ENCODE results near the gene MSI2. TPM values are rescaled to one million over a fixed set of nuclear protein-coding genes. Genes with fewer than 3 reads are reported as not detected.

The MSI2 gene
- total and polyA plus RNA-seq, 2 experiments from 2014 or later = 4.3 to 17.9 TPM

DNA sequence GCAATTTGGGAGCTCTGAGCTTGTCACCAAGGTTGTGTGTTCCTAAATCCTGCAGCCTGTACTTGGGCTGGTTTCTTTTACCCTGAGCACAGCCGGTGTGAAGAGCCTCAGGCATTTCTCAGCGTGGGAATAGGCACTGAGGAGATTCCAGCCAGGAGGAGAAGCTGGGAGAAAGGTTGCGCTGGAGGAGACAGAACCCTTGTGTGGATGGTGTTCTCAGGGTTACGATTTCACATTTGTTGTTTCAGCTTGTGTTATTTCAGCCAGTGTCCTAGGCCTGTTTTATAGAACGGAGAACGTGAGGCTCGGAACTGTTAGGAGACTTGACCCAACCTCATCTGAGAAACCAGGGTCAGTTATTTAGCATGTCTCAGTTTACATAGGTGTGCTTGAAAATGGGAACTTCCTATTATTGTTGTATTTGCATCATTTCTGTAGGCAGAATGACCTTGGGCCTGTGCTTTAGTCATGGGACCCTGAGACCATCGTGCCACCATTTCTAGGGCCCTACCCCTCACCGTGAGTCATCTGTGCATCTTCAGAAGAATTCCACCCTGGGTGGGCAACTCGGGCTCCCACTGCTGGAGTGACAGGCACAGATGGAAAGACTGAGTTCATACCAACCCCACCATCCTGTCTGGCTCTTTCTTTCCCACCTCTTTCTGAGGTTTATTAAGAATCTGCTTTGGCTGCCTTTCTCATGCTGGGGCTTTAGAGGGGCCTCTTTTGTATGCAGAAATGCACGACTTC, 134.9 kb downstream of the MSI2 start:
- in situ Hi-C loops (cut with MboI) = no loop called here
- no peaks in the 10 kb centered on the region for H3K36me3 ChIP-seq (ENCODE audit: low read depth)

DNA sequence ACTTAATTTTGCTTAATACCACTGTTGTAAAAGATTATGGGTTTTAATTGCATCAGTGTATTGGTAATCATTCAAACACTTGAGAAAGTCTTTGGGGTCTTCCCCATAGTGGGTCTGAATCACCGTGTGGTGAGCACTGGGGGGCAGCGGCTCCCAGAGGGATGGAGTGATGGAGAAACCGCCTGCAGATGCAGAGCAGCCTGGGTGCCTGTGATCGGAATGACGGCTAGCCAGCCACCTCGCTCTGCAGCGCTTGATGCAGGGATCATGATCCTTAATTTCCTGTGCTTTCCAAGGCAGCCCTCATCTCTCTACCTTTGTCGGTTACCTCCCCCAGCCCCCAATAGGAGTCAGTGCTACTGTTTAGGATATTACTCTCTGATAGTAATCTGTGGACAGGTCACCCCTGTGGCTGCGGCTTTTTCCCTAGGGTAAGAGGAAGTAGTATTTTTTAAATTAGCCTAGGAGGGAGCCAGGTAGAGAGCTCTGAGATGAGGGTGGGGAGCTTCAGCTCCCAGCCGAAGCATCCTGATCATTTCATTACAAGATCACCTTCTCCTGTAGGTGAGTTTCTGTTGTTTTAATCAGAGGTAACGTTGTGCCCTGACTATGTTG, 135.6 kb downstream of the MSI2 start:
- Histone ChIP-seq H3K27ac (no peak overlapping the region), H3K4me3 (no peak overlapping the region), H3K4me2 (ENCODE audit: unreplicated experiment) (no peak overlapping the region), H3K4me1 (ENCODE audit: insufficient read depth) (no peaks in the 10 kb centered on the region), H3K79me2 (ENCODE audit: insufficient read depth) (no peaks in the 10 kb centered on the region), H3K9me2 (ENCODE audit: insufficient read depth) (no peaks in the 10 kb centered on the region), H3F3A (ENCODE audit: insufficient read depth) (0 out of 2 replicates have a peak, but pooled peaks cover 5% of the 10 kb centered on the region), H3K9ac (no peak overlapping the region), H3K9me3 (ENCODE audit: low read depth) (no peaks in the 10 kb centered on the region), H3K27me3 (replicated peaks; ENCODE audit: insufficient read depth) (no peaks in the 10 kb centered on the region), H4K20me1 (ENCODE audit: insufficient read depth) (no peaks in the 10 kb centered on the region), H2AFZ (no peak overlapping the region), H3K36me3 (ENCODE audit: low read depth) (no peaks in the 10 kb centered on the region)
- TF ChIP-seq EZH2phosphoT487 (IDR thresholded peaks at IDR 0.05; ENCODE audit: insufficient read depth, low read depth) = no peak
- TF ChIP-seq EZH2 (IDR thresholded peaks at IDR 0.05; ENCODE audit: insufficient read depth, poor library complexity, severe bottlenecking) = no peak
- no peak for DNase-seq
- 63% methylated on average over 11 of the region's 11 CpGs for WGBS, 2 experiments (ENCODE audit: low coverage in 1 of 2, low lambda C conversion rate in 2 of 2, missing lambda C conversion rate in 2 of 2)
- in situ Hi-C loops (cut with MboI) = no loop called here

More for the DNA sequence above, 134.9 kb downstream of the MSI2 start:
- H3F3A ChIP-seq (ENCODE audit: insufficient read depth) = 0 out of 2 replicates have a peak, but pooled peaks cover 5% of the 10 kb centered on the region
- no peak overlapping the region for H3K4me3 ChIP-seq
- H3K4me1 ChIP-seq (ENCODE audit: insufficient read depth) = no peaks in the 10 kb centered on the region
- H3K27me3 ChIP-seq (replicated peaks; ENCODE audit: insufficient read depth) = no peaks in the 10 kb centered on the region
- H3K9me2 ChIP-seq (ENCODE audit: insufficient read depth) = no peaks in the 10 kb centered on the region
- no peaks in the 10 kb centered on the region for H3K79me2 ChIP-seq (ENCODE audit: insufficient read depth)
- no peaks in the 10 kb centered on the region for H4K20me1 ChIP-seq (ENCODE audit: insufficient read depth)
- WGBS, 2 experiments (ENCODE audit: low coverage in 1 of 2, low lambda C conversion rate in 2 of 2, missing lambda C conversion rate in 2 of 2) = 75 to 81% methylated on average over 11 of the region's 11 CpGs
- TF ChIP-seq EZH2 (IDR thresholded peaks at IDR 0.05; ENCODE audit: insufficient read depth, poor library complexity, severe bottlenecking) (no peak), EZH2phosphoT487 (IDR thresholded peaks at IDR 0.05; ENCODE audit: insufficient read depth, low read depth) (no peak)
- no peak overlapping the region for H3K9ac ChIP-seq
- no peaks in the 10 kb centered on the region for H3K9me3 ChIP-seq (ENCODE audit: low read depth)
- no peak overlapping the region for H2AFZ ChIP-seq
- H3K27ac ChIP-seq = no peak overlapping the region
- H3K4me2 ChIP-seq (ENCODE audit: unreplicated experiment) = no peak overlapping the region
- DNase-seq = no peak

DNA sequence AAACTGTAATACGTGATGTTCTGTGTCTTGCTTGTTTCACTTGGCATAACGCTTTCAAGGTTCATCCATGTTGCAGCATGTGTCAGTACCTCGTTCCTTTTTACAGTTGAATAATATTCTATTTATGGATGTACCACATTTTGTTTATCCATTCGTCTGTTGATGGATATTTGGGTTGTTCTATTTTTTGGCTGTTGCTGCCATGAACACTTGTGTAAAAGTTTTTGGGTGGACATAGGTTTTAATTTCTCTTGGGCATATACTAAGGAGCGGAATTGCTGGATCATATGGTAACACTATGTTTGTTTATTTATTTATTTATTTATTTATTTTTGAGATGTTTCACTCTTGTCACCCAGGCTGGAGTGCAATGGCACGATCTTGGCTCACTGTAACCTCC, 137.0 kb downstream of the MSI2 start:
- no peaks in the 10 kb centered on the region for H3K9me2 ChIP-seq (ENCODE audit: insufficient read depth)
- TF ChIP-seq EZH2phosphoT487 (IDR thresholded peaks at IDR 0.05; ENCODE audit: insufficient read depth, low read depth) (no peak), EZH2 (IDR thresholded peaks at IDR 0.05; ENCODE audit: insufficient read depth, poor library complexity, severe bottlenecking) (no peak)
- no peak overlapping the region for H2AFZ ChIP-seq
- WGBS, 2 experiments (ENCODE audit: low coverage in 1 of 2, low lambda C conversion rate in 2 of 2, missing lambda C conversion rate in 2 of 2) = 73 to 78% methylated on average over 6 of the region's 6 CpGs
- peak; percentile 31 for DNase-seq
- H4K20me1 ChIP-seq (ENCODE audit: insufficient read depth) = no peaks in the 10 kb centered on the region
- H3K27me3 ChIP-seq (replicated peaks; ENCODE audit: insufficient read depth) = no peaks in the 10 kb centered on the region
- H3K27ac ChIP-seq = no peak overlapping the region
- H3K4me1 ChIP-seq (ENCODE audit: insufficient read depth) = no peaks in the 10 kb centered on the region
- H3K79me2 ChIP-seq (ENCODE audit: insufficient read depth) = no peaks in the 10 kb centered on the region
- H3K9me3 ChIP-seq (ENCODE audit: low read depth) = no peaks in the 10 kb centered on the region
- in situ Hi-C loops (cut with MboI) = no loop called here
- no peak overlapping the region for H3K4me2 ChIP-seq (ENCODE audit: unreplicated experiment)
- H3K4me3 ChIP-seq = no peak overlapping the region
- H3K36me3 ChIP-seq (ENCODE audit: low read depth) = no peaks in the 10 kb centered on the region
- H3F3A ChIP-seq (ENCODE audit: insufficient read depth) = 0 out of 2 replicates have a peak, but pooled peaks cover 5% of the 10 kb centered on the region
- H3K9ac ChIP-seq = no peak overlapping the region

DNA sequence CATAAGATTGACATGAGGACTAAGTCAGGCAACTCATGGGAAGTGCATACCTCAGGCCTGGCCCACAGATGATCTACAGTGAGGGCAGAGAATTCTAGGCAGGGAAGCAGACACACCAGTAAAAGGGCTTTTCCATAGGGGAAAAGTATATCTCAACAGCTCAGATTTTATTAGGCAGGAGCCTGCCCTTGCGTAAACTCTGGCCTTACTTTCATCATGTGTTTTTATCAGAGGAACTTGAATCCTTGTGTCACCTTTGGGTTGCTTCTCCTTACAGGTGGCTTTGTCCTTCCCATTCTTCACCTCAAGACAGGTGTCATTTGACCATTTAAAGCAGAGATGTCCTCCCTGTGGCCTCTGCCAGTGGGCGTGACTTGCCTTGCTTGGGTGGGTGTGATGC, 138.1 kb downstream of the MSI2 start:
- H2AFZ ChIP-seq = no peak overlapping the region
- no peaks in the 10 kb centered on the region for H3K36me3 ChIP-seq (ENCODE audit: low read depth)
- H3K4me2 ChIP-seq (ENCODE audit: unreplicated experiment) = no peak overlapping the region
- no peak for DNase-seq
- H3K9me3 ChIP-seq (ENCODE audit: low read depth) = no peaks in the 10 kb centered on the region
- no peaks in the 10 kb centered on the region for H3K27me3 ChIP-seq (replicated peaks; ENCODE audit: insufficient read depth)
- no peak for TF ChIP-seq EZH2phosphoT487 (IDR thresholded peaks at IDR 0.05; ENCODE audit: insufficient read depth, low read depth)
- no peak for TF ChIP-seq EZH2 (IDR thresholded peaks at IDR 0.05; ENCODE audit: insufficient read depth, poor library complexity, severe bottlenecking)
- H3K79me2 ChIP-seq (ENCODE audit: insufficient read depth) = no peaks in the 10 kb centered on the region
- H3K9ac ChIP-seq = no peak overlapping the region
- WGBS, 2 experiments (ENCODE audit: low coverage in 1 of 2, low lambda C conversion rate in 2 of 2, missing lambda C conversion rate in 2 of 2) = 70 to 88% methylated on average over 2 of the region's 2 CpGs
- no peaks in the 10 kb centered on the region for H4K20me1 ChIP-seq (ENCODE audit: insufficient read depth)
- no peaks in the 10 kb centered on the region for H3K9me2 ChIP-seq (ENCODE audit: insufficient read depth)
- in situ Hi-C loops (cut with MboI) = no loop called here
- no peak overlapping the region for H3K27ac ChIP-seq
- H3K4me1 ChIP-seq (ENCODE audit: insufficient read depth) = no peaks in the 10 kb centered on the region
- no peak overlapping the region for H3K4me3 ChIP-seq
- H3F3A ChIP-seq (ENCODE audit: insufficient read depth) = 0 out of 2 replicates have a peak, but pooled peaks cover 5% of the 10 kb centered on the region

Data from GM23248 (cell line).